Measurements from ENCODE around the gene ZC3H12D.
"Not testable (repeated sequence)": the region's sequence is repeated elsewhere in the genome, so short reads cannot be mapped to it uniquely, and the experiment has no call there.

The ZC3H12D gene

DNA sequence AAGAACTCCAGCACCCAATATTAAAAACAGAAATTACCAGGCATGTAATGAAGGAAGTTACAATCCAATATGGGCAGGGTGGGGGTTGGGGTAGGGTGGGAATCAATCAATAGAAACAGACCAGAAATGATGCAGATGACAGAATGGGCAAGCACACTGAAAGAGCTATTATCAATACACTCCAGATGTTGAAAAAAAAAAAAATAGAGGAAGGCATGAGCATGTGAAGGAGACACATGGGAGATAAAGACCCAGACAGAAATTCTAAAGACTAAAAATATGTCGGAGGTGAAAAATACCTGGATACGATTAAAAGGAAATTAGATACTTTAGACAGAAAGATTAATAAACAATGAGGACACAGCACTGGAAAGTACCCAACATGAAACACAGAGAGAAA lies 19.1 kb upstream of the ZC3H12D start:
- TF ChIP-seq, protein P1, sequence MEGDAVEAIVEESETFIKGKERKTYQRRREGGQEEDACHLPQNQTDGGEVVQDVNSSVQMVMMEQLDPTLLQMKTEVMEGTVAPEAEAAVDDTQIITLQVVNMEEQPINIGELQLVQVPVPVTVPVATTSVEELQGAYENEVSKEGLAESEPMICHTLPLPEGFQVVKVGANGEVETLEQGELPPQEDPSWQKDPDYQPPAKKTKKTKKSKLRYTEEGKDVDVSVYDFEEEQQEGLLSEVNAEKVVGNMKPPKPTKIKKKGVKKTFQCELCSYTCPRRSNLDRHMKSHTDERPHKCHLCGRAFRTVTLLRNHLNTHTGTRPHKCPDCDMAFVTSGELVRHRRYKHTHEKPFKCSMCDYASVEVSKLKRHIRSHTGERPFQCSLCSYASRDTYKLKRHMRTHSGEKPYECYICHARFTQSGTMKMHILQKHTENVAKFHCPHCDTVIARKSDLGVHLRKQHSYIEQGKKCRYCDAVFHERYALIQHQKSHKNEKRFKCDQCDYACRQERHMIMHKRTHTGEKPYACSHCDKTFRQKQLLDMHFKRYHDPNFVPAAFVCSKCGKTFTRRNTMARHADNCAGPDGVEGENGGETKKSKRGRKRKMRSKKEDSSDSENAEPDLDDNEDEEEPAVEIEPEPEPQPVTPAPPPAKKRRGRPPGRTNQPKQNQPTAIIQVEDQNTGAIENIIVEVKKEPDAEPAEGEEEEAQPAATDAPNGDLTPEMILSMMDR (IDR thresholded peaks at IDR 0.05; ENCODE audit: borderline replicate concordance, control extremely low read depth, extremely low read depth, insufficient read depth, missing control alignments): no peak
- no peak for DNase-seq (ENCODE audit: low spot score)
- in situ Hi-C loops (cut with MboI; ENCODE audit: low sequenced_read_pairs, unreplicated experiment): no loop called here

- TF ChIP-seq, protein P1 (IDR thresholded peaks at IDR 0.05; ENCODE audit: borderline replicate concordance, control extremely low read depth, extremely low read depth, insufficient read depth, missing control alignments): no peak
- DNase-seq (ENCODE audit: low spot score): no peak
- in situ Hi-C loops (cut with MboI; ENCODE audit: low sequenced_read_pairs, unreplicated experiment): no loop called here
Measured at GRCh38 chr6:149503276-149503675, 18.5 kb upstream of the ZC3H12D start.

DNA sequence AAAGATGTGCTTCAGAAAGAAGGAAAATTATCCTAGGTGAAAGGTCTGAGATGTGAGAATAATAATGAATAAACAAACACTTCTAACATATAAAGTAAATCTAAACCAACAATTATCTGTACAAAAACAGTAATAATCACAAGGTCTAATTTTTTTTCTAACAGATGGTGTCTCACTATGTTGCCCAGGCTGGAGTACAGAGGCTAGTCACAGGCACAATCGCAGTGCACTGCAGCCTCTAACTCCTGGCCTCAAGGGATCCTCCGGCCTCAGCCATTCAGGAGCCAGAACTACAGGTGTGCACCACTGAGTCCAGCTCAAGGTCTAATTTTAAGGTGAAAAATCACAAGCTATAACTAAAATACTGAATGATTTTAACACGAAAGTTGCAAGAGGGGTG lies 17.0 kb upstream of the ZC3H12D start:
- TF ChIP-seq, protein P1 (IDR thresholded peaks at IDR 0.05; ENCODE audit: borderline replicate concordance, control extremely low read depth, extremely low read depth, insufficient read depth, missing control alignments): no peak
- in situ Hi-C loops (cut with MboI; ENCODE audit: low sequenced_read_pairs, unreplicated experiment): no loop called here
- no peak for DNase-seq (ENCODE audit: low spot score)

DNA sequence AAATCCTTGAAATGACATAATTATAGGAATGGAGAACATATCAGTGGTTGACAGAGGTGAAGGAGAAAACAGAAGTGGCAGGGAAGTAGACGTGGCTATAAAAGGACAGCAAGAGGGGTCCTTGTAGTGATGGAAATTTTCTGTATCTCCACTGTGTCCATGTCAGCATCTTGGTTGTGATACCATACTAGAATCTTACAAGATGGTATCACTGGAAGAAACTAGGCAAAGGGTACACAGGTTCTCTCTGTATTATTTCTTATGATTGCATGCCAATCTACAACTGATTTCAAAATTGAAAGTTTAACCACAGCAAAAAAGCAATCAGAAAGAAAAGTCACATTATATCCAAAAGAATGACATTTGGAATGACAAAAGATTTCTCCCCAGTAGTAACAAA lies 16.4 kb upstream of the ZC3H12D start:
- in situ Hi-C loops (cut with MboI; ENCODE audit: low sequenced_read_pairs, unreplicated experiment): no loop called here
- DNase-seq (ENCODE audit: low spot score): no peak
- TF ChIP-seq, protein P1 (IDR thresholded peaks at IDR 0.05; ENCODE audit: borderline replicate concordance, control extremely low read depth, extremely low read depth, insufficient read depth, missing control alignments): no peak

GRCh38 chr6:149500096-149500495 lies 15.3 kb upstream of the ZC3H12D start:
- in situ Hi-C loops (cut with MboI; ENCODE audit: low sequenced_read_pairs, unreplicated experiment): no loop called here
- TF ChIP-seq, protein P1 (IDR thresholded peaks at IDR 0.05; ENCODE audit: borderline replicate concordance, control extremely low read depth, extremely low read depth, insufficient read depth, missing control alignments): no peak
- no peak for DNase-seq (ENCODE audit: low spot score)

- TF ChIP-seq, protein P1 (IDR thresholded peaks at IDR 0.05; ENCODE audit: borderline replicate concordance, control extremely low read depth, extremely low read depth, insufficient read depth, missing control alignments): no peak
- in situ Hi-C loops (cut with MboI; ENCODE audit: low sequenced_read_pairs, unreplicated experiment): no loop called here
- no peak for DNase-seq (ENCODE audit: low spot score)
Measured at GRCh38 chr6:149499066-149499465, 14.3 kb upstream of the ZC3H12D start.

DNA sequence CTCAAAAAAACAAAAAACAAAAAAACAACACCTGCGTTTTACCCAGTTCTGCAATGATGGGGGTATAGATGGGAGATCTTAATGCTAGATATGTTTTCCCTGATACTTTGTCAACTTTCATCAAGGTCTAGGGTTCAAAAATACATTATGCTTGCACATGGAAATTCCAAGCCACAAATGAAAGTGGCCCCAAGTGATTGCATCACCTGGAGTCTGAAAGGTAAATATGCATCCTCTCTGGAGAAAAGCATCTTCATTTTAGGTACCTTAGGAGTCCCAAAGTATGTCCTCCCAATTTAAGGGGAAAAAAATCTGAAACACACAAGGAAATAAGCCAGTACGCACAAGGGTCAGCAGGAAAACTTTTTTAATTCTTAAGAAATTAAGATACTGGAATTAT lies 12.6 kb upstream of the ZC3H12D start:
- TF ChIP-seq, protein P1 (IDR thresholded peaks at IDR 0.05; ENCODE audit: borderline replicate concordance, control extremely low read depth, extremely low read depth, insufficient read depth, missing control alignments): no peak
- in situ Hi-C loops (cut with MboI; ENCODE audit: low sequenced_read_pairs, unreplicated experiment): no loop called here
- no peak for DNase-seq (ENCODE audit: low spot score)

DNA sequence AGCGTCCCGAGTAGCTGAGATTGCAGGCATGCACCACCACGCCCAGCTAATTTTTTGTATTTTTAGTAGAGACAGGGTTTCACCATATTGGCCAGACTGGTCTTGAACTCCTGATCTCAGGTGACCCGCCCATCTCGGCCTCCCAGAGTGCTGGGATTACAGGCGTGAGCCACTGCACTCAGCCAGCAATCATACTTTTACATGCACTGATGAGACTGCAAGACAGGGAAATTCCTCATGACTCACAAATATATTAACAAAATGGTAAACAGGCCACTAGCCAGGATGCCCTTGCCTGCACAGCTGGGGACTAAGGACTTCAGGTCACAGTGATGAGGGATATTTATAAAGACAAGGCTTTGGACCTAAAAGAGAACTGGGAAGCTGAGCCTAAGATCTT lies 11.8 kb upstream of the ZC3H12D start:
- in situ Hi-C loops (cut with MboI; ENCODE audit: low sequenced_read_pairs, unreplicated experiment); DNase-seq (ENCODE audit: low spot score): not testable (repeated sequence)

DNA sequence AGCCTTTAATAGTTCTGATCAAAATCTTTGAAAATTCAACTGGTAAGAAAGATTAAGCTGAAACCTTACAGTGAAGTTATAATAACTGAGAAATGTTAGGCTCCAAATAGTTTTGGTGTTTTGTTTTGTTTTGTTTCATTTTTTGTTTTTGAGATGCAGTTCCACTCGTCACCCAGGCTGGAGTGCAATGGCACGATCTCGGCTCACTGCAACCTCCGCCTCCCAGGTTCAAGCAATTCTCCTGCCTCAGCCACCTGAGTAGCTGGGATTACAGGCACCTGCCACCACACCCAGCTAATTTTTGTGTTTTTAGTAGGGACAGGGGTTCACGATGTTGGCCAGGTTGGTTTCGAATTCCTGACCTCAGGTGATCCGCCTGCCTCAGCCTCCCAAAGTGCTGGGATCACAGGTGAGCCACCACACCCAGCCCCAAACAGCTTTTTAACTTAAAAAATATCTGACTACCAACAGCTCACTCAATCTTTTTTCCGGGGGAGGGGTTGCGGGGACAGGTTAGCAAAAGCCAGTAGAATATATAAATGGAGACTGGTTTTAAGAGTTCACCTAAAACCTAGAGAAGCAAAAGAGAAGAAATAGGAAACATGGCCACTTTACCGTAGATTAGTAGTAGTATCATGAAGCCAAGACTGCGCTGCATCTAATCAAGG lies 10.7 kb upstream of the ZC3H12D start:
- in situ Hi-C loops (cut with MboI; ENCODE audit: low sequenced_read_pairs, unreplicated experiment); DNase-seq (ENCODE audit: low spot score): not testable (repeated sequence)

GRCh38 chr6:149494810-149495209 lies 10.0 kb upstream of the ZC3H12D start:
- DNase-seq (ENCODE audit: low spot score): peak; percentile 70
- in situ Hi-C loops (cut with MboI; ENCODE audit: low sequenced_read_pairs, unreplicated experiment): not testable (repeated sequence)

Measured in GM13976 (cell line).